Activated CD8-positive, alpha-beta memory T cell treated with anti-CD3 and anti-CD28 coated beads, Interleukin-2, amount 50 U/mL, for 4 hours (primary cell): ENCODE results near the gene SPATA19.
"Not testable (repeated sequence)": the region's sequence is repeated elsewhere in the genome, so short reads cannot be mapped to it uniquely, and the experiment has no call there.

Experiments used
- DNase-seq: peaks from one replicate; pipeline ENCODE4 v3.0.0-alpha.2; 2020

Gene SPATA19, protein sequence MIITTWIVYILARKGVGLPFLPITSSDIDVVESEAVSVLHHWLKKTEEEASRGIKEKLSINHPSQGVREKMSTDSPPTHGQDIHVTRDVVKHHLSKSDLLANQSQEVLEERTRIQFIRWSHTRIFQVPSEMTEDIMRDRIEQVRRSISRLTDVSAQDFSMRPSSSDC

DNA sequence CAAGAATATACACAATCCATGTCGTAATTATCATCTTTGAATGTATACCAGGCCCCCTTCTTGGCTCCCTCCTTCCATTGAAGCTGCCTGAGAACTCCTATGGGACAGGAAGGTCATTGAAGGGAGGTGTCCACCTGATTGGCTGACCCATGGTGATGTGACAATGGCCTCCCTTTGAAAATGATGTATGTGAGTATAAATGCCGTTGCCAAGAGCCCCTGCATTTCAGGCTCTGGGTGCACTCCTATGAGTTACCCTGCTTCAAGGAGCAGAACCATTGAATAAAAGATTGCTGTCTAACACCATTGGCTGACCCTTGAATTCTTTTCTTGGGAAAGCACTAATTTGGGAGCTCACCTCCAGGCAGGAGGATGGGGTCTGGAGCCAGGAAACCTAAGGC lies at the start of gene SPATA19:
SPATA19 (minus strand) TSS at position 101 of the 400 bp plus-strand sequence; CDS start at position 34, 67 bp downstream.
- no peak for DNase-seq

DNA sequence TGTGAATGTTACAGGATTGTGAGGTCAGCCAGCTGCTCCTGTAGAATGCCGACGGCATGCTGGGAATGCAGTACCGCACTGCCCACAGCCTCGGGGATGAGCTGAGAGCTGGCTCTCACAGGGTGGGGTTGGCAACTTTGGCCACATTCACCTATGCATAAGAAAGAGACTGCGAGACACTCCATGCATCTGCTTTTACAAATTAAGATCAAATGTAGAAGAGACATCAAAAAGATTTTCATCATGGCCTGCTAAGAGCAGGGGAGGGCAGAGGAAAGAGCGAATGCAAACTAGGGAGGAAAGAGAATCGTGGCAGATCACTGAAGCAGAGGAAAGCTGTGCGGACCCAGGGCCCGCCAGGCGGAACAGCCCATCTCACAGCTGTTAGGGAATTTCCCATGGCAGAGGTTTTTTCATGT lies 49.8 kb upstream of the SPATA19 start:
- DNase-seq, result no peak

DNA sequence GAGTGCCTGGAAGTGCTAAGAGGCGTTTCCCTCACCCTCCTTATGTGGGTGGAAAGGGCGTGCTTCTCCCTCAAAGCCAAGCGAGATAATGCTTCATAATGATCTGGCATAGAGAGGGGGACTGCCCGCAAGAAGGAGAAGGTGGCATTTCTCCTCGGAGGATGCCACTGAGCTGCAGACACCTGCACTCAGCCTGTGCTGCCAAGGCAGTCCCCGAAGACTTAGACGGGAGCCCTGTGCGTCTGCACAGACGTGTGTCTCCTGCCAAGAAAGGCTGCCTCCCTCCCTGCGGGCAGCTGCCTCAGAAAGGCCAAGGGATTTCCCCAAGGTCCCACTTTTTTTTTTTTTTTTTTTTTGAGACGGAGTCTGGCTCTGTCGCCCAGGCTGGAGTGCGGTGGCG lies 48.1 kb upstream of the SPATA19 start:
- DNase-seq, result no peak

DNA sequence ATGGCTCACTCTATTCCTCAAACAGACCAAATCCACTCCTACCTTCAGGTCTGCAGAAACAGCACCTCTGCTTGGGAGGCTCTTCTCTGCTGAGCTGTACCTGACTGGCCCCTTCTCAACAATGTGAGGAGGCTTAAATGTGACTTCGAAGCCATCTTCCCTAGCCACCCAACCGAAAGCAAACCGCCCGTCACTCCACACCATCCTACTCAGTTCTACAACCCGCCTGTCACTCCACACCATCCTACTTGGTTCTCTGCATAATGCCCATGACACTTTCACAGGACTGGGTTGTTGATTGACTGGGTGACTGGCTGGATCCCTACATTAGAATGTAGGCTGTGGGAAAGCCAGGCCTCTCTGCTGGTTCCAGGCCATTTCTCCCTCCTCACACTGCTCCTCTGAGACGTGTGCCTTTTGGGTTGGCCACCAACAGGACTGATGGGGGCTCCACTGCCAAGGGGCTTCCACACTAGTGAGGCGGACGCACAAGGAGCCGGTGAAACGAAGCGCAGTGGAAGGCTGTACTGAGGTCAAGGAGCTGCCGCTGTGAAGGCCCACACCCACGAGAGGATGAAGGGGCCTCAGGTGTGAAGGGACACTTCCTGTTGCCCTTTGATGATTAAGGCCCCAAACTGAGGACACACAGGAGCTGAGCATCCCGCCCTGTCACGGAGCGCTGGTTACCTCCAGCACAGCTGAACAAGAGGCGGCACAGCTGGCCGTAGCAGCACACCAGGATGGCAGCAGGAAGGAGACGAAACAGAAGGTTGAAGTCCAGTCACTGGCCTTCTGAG lies 47.5 kb upstream of the SPATA19 start:
- no peak for DNase-seq

DNA sequence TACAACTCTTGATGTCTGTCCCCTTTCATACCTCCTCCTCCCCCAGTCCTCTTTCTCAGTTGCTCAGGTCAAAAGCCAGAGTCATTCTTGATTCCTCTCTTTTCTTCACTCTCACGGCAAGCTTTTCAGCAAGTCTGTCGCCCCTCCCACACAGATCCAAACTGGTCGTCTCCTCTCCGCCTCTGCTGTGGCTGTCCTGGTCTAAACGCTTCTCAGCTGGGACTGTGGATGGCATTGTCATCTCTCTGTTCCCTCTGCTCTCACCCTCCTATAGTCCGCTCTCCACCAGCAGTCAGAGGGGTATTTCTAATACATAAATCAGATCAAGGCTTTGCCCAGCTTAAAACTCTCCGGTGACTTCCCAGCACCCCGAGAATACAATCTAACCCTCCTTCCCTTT lies 46.8 kb upstream of the SPATA19 start:
- no peak for DNase-seq

DNA sequence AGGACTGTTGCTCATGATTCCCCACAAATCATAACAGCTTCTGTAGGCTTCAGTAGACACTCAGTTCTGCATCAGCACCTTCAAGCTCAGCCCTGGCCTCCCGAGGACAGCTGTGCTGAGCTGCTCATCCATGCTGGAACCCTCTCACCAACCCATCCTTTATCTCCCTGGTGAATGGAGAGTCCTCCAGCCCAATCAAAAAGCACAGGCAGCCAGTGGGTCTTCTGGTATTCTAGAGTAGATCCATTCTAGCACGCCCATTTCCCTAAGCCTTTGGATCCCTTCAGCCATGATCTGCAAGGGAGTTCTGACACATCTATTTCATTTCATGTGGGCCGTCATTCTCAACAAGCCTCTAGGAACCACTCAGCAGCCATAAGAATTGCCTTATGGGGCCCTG lies 44.6 kb upstream of the SPATA19 start:
- DNase-seq, result no peak

DNA sequence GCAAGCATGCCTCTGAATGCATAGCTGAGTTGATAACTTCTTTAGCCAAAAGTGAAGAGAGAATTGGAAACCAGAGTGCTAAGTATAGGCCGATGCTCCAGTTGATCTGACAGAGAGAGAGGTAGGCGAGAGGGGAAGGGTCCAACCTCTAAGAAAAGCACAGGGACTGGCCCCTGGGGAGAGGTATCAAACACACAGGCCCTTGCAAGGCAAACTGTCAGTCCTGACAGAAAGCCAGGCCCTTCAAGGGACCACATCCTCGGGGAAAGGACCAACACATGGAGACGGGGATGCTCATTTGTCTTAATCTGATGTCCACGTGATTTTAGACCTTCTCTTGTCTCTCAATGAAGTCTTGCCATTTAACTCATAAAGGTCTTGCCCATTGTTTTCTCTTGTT lies 43.9 kb upstream of the SPATA19 start:
- DNase-seq, result no peak

DNA sequence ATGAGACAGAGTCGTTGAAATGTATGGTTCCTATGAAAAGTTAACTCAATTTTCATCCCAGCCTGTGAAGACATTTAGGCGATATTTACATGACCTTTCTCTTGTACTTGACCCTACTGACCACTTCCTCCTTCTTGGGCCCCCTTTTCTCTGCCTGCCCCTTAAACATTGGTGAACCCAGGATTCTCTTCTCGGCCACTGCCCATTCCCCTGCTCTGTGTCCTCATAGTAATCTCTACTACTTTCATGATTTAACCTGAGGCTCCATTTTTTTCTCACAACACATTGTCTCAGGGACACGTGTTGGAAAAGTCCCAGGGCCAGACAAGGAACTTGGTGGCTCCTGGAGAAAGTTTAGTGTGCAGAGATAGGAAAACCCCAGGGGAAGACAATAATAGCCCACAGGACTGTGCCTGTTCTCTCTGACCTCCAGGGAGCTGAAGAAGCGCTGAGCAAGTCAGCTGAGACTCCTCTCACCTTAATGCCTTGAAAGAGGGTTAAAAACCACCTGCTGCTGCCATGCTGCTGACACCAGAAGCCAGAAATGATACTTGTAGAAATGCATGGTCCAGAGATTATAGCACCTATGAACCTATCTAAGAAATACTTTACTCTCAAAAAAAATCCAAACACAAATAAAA lies 42.5 kb upstream of the SPATA19 start:
- DNase-seq, result no peak

DNA sequence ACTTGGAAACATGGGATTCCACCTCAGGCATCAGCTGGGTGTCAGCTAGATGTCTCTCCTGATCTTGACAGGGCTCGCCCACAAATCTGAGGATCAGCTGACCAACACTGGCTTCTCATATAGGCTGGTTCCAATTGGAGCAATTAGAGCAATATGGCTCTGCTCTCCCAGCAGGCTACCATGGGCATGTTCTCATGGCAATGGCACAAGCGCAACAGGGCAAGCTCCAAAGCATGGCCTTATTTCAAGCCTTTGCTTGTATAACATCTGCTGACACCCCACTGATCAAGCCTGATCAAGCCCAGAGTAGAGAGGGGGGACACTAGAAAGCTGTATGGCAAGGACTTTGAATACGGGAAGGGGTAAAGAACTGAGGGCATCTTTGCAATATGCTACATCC lies 40.7 kb upstream of the SPATA19 start:
- no peak for DNase-seq

DNA sequence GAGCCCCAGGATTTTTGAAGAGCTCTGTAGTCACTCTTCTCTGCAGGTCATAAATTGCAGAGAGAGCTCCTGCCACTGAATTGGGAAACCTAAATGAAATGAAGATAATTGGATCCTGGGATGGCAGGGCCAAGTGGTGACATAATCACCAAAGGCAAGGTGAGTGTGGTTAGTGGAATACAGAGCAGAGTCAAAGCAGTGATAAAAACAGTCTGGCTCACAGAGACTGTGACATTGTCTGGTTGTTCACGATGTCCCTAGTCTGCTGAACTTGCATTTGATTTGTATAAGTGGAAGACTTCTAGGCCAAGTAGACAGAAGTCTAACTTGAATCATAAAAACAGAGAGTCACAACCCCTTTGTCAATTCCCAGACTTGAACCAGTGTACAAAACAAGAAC lies 26.8 kb upstream of the SPATA19 start:
- no peak for DNase-seq

DNA sequence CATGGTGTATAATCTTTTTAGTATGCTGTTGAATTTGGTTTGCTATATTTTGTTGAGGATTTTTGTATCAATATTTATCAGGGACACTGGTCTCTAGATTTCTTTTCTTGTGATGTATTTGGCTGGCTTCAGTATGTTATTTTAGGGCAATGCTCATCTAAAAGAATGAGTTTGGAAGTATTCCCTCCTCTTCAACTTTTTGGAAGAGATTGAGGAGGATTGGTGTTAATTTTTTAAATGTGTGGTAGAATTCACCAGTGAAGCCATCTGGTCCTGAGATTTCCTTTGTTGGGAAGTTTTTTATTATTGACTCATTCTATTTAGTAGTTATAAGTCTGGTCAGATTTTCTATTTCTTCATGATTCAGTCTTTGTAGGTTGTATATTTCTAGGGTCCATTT lies 22.1 kb upstream of the SPATA19 start:
- DNase-seq, result no peak

DNA sequence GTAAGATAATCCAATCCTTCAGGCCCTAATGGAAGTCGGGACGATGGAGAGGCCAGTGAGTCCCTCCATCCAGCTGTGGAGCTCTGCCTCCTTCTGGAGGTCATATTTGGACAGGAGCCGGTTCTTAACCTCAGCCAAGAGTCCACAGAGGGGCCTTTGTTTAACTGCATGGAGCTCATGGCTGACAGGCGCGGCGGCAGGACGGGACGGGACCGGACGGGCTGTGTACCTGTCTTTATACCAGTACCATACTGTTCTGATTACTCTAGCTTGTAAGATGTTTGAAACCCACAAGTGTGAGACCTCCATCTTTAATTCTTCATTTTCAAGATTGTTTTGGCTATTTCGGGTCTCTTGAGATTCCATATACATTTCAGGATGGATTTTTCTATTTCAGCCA lies 20.2 kb upstream of the SPATA19 start:
- no peak for DNase-seq

DNA sequence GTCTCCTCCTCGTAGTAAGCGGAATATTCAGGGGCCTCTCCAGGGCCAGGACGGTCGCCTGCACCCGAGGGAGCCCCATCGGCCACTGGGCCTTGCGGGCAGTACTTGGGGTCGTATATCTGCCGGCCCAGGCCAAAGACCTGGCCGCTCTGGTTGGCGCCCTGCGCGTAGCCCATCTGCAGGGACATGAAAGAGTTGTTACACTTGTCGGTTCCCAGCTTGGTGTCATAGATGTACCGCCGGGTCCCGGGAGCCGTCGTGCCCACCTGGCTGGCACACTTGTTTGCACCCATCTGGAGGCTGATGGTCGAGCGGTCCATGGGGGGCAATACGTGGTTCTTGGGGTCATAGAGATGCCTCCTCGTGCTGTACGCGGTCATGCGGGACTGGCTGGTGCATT lies 19.4 kb upstream of the SPATA19 start:
- DNase-seq, result no peak

DNA sequence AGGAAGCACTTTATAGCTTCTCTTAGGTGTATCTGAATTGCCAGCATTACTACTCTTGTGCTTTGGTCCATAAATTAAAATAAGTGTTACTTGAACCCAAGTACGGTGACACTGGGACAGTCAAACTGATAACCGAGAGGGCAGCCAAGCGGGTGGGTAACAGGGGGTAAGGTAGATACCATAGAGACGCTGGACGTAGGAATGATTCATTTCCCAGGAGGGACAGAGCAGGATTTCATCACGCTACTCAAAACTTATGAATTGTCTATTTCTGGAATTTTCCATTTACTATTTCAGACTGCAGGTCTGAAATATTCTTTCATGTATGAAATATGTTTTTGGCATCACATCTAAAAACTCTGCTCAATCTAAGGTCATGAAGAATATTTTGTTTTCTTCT lies 14.8 kb upstream of the SPATA19 start:
- no peak for DNase-seq

DNA sequence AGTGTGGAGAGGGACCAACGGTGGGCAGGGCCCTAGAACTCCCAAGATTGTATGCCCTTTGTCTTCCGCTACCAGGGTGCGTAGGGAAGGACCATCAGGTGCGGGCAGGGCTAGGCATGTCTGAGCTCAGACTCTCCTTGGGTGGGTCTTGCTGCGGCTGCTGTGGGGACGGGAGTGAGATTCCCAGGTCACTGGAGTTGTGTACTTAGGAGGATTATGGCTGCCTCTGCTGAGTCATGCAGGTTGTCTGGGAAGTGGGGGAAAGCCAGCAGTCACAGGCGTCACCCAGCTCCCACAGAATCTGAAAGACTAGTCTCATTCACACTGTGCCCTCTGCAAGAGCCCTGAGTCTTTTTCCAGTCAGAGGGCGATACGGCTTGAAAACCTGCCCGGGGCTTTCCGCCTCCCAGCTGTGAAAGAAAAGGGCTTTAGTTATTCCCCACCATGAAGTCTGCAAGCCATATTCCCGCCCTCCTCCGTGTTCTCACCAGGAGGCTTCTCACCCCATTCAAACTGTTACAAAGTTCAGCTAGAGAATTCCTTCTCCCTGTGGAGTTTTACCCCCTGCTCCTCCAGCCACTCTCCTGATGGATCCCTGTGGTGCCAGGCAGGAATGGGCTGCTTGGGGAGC lies 9.1 kb upstream of the SPATA19 start:
- not testable (repeated sequence) for DNase-seq

DNA sequence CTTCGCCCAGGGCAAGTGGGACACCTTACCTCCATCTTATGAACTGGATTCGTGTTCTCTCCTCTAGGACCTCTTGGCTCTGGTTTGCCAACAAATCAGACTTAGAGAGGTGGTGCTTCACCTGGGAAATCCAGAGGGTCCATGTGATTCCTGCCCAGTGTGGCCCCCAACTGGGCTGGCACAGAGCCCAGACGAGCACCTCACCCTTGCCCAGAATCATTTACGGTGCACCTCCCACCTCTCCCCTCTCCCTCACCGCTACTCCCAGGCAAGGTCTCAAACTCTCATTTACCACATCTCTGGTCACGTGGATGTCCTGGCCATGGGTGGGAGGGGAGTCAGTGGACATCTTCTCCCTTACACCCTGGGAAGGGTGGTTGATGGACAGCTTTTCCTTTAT lies 1.1 kb downstream of the SPATA19 start:
- no peak for DNase-seq

DNA sequence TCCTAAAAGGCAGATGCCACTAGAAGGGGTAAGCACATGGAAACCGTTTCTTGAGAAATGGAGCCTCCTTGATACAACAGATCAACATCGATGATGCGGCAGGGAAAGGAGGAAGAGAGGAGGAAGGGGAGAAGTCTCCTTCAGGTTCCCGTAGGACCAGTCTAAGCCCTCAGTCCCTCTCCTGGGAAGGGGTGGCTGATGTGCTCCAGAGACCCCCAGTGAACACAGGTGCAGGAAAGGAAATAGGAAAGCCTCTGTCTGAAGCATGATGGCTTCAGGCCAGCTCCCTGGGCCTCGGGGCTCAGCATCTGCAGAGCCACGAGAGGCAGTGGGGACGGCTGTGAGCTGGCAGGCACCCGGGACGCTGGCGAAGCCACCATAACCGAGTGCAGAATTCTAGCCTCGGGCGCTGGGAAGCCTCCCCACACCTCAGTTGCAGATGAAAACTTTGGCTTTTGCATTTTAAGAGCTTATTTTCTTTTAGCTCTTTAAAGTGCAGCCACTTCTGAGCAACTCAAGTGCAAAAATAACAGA lies 1.8 kb downstream of the SPATA19 start:
- no peak for DNase-seq

DNA sequence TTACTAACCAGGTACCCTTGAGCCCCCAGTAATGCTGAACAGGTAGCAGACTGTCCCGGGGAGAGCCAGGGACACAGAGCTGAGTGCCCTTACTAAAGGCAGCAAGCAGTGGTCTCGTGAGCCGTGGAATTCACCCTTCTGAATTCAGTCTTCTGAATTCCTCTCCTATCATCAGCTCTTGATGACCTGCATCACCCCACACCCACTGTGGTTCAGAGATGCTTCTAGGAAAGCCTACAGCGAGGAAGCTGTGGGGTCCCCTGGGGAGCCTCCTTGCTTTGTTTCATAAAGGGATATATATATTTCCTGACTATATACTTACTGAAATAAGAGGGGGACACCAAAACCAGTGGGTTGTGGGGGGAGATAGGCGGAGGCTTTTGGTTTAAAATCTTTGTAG lies 2.6 kb downstream of the SPATA19 start:
- no peak for DNase-seq

DNA sequence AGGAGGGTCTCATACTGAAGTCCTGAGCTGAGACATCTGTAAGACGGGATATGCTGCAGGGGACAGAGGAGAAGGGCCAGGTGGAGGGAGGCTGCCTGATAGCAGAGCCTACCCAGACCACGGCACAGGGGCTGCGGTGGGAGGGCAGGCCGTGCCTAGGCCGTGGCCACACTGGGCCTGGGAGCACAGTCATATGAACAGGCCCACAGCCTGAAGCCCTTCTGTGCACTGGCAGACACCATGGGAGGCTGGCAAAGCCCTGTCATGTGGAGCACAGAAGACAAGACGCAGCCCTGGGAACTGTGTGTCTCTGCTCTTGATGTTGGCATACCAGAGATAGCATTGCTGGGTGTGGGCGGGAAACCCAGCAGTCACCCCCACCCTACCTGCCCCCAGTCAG lies 3.3 kb downstream of the SPATA19 start:
- DNase-seq, result no peak

DNA sequence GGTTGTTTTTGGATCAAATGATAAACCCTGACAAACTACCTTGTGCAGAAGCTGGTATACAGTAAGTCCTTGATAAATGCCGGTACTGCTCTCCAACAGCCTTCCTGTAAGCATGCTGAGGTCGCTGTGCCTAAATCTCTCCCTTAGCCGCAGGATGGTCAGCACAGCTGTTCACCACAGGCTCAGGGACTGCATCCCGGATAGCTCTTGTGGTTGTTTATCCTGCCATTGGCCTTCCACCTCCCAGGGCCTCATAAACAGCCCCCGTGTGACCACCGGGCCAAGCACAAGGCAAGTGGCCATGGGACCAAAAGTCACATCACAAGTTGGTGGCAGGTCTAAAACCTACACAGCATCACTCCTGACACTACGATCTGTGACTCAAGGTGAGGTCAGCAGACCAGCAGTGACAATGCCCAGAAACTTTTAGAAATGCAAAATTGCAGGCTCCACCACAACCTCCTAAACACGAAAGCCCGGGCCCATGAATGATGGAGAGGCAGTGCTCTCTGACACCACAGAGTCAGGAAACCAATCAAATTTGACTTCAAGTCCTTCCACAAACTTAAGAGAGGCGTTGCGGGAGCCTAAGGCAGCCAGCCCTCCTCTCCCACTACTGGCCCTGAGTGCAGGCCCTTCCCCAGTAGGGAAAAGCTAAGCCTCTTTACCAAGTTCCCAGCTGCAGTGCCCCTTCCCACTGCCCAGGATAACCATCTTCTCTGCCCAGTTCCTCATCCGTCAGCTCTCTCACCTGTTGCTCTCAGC lies 3.9 kb downstream of the SPATA19 start:
- no peak for DNase-seq

DNA sequence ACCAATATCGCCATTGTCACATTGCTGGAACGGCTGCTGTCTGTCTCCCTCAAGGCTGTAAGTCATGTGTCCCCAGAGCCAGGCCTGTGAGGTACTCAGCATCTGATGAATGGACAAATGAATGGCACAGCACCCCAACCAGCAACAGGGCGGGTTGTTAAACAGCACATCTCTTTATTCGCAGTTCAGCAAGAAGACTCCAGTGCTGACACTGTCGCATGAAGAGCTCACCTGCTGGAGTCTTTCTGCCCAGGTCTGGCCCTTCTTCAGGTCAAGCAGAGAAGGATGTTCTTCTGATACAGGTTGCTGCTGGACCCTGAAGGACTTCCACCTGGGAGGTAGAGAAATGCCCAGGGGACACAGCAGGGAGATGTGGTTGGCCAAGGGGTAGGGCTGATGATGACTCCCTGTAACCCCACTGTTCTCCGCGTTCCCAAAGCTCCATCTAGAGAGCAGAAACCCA lies 4.8 kb downstream of the SPATA19 start:
- no peak for DNase-seq
